Prostate gland (tissue), 2 donors: ENCODE data around the gene RNU6-1. TPM values are rescaled to one million over a fixed set of nuclear protein-coding genes. Genes with fewer than 3 reads are reported as not detected.

Experiments
- DNase-seq: peaks from one replicate; pipeline ENCODE4 v3.0.0-alpha.2; 2019; ENCODE audit warnings: low spot score
- H3K27ac ChIP-seq, 2 donors: fragments of 200-600 bp; sonication (generic); 2 replicates each; pipeline ENCODE4 v1.5.1; 2017 to 2019
- H3K27me3 ChIP-seq: fragments of 200-600 bp; sonication (generic); replicated peaks from 2 replicates; pipeline ENCODE4 v1.5.1; 2019; ENCODE audit not compliant: insufficient read depth
- H3K36me3 ChIP-seq, 2 donors: fragments of 200-600 bp; sonication (generic); 1 replicate in 1 of 2; 2 replicates in 1 of 2; pipeline versions ENCODE4 v1.5.1 to v1.8.1; 2017 to 2019
- H3K4me1 ChIP-seq: fragments of 200-600 bp; sonication (generic); replicated peaks from 2 replicates; pipeline ENCODE4 v1.5.1; 2019
- H3K4me3 ChIP-seq, 2 donors: fragments of 200-600 bp; sonication (generic); 2 replicates each; pipeline ENCODE4 v1.5.1; 2017 to 2019
- H3K9me3 ChIP-seq: fragments of 200-600 bp; sonication (generic); 2 replicates; pipeline ENCODE4 v1.5.1; 2017
- POLR2A ChIP-seq: fragments of 450-650 bp; IDR thresholded peaks from one replicate; pipeline ENCODE4 v1.6.1; 2016; ENCODE audit warnings: antibody characterized with exemption, mild to moderate bottlenecking
- POLR2AphosphoS5 ChIP-seq: sonication (generic); formaldehyde crosslinking; IDR thresholded peaks from one replicate; pipeline ENCODE4 v1.6.1; 2017; ENCODE audit warnings: antibody characterized with exemption
- WGBS: methylation state at CpG from one replicate; pipeline ENCODE4 v1.1.5; 2018; 5-methylcytosine and 5-hydroxymethylcytosine counted together
- intact Hi-C: fragments of 100-400 bp; cut with DNase I; formaldehyde crosslinking; loops from one replicate; pipeline ENCODE4 v1.14.2; 2022
- total RNA-seq, 2 donors: library from RNA; depleted of rRNA; stranded (reverse); fragments of >200 nt; gene quantifications; one replicate each; pipeline ENCODE4 v1.1.0, GENCODE V29; 2016
- TF ChIP-seq, protein P1 (sequence below), 4 experiments: fragments of 200-600 bp in 2 of 4; fragments of 450-650 bp in 2 of 4; sonication (generic) in 2 of 4; IDR thresholded peaks; 1 replicate in 3 of 4; 2 replicates in 1 of 4; pipeline ENCODE4 v1.5.1; 2016 to 2019; ENCODE audit warnings: antibody characterized with exemption in 4 of 4, mild to moderate bottlenecking in 2 of 4, moderate library complexity in 2 of 4

RNU6-1 gene
- total RNA-seq, 2 donors from 2014 or later = not detected

DNA sequence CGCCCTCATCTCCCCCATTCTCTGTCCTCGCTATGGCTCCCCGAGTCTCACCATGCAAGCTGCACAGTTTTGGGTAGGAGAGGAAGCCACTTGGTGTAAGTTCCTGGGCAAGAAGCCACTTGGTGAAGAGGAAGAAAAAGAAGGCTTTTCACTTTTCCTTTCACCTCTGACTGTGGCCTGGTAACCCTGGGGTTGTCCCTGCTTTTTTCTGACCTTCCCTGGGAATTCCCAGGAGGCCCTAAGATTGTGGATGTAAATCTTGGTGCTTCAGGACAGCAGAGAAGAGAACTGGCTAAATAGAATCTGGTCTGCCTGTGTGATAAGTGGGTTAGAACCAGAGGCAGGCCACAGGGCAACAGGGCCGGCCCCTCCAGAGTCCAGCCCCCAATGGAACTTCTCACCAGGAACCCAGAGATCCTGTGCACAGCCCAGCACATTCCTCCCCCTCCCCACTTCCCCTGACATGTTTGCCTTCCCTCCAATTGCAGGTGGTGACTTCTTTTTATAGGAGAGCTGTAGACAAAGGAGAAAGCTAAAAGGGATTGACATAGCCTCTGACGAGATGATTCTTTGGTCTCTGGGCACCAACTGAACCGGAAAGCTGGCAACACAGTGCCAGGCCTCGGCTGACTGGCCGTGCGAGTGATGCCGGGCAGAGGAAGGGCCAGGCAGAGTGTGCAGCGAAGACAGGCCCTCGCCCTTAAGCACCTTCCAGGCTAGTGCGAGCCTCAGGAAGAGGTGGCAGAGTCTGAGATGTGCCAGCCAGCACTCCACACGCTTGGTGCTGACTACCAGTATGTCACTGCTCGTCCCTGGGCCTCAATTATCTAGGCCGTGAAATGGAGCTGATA lies 34.0 kb downstream of the RNU6-1 start:
- peaks cover 0 to 4% of the 10 kb centered on the region in 2 donors for H3K36me3 ChIP-seq
- no peak for TF ChIP-seq POLR2A
- no peak for TF ChIP-seq POLR2AphosphoS5
- TF ChIP-seq, protein P1, sequence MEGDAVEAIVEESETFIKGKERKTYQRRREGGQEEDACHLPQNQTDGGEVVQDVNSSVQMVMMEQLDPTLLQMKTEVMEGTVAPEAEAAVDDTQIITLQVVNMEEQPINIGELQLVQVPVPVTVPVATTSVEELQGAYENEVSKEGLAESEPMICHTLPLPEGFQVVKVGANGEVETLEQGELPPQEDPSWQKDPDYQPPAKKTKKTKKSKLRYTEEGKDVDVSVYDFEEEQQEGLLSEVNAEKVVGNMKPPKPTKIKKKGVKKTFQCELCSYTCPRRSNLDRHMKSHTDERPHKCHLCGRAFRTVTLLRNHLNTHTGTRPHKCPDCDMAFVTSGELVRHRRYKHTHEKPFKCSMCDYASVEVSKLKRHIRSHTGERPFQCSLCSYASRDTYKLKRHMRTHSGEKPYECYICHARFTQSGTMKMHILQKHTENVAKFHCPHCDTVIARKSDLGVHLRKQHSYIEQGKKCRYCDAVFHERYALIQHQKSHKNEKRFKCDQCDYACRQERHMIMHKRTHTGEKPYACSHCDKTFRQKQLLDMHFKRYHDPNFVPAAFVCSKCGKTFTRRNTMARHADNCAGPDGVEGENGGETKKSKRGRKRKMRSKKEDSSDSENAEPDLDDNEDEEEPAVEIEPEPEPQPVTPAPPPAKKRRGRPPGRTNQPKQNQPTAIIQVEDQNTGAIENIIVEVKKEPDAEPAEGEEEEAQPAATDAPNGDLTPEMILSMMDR (IDR thresholded peaks at IDR 0.05) = no peak
- DNase-seq = no peak
- H3K4me3 ChIP-seq = no peak overlapping the region
- intact Hi-C loops = no loop called here
- no peaks in the 10 kb centered on the region for H3K4me1 ChIP-seq
- H3K9me3 ChIP-seq = no peaks in the 10 kb centered on the region
- 70% methylated on average over 16 of the region's 16 CpGs for WGBS
- H3K27ac ChIP-seq = no peak overlapping the region
- H3K27me3 ChIP-seq = no peaks in the 10 kb centered on the region

DNA sequence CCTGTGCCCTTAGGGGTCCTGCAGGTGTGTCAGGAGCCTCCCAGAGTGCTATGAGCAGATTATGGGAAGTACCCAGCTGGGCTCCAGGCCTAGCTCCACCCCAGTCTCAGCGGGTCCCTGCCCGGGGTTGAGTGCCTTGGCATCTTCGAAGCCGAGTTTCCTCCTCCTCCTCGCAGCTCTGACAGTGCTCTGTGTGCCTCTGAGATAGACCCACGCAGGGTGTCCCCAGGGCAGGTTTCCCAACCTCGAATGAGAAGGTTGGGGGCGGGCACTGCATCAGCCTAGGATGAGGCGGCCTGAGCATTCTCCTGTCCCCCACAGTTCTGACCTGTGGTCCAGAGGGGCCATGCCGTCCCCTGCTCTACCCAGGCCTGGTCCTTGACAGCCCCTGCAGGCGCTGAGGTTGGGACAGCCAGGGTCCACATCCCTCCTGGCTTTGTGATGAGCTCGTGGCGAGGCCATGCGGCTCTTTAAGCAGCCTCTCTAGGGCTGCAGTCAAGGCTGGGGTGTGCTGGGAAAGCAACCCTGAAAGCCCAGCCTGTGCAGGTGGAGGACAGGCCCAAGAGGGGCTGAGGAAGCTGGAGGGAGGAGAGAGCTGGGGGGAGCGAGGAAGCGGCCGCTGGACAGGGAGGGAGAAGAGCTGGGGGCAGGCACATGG lies 34.7 kb downstream of the RNU6-1 start:
- Histone ChIP-seq H3K27ac (no peak overlapping the region), H3K4me3 (no peak overlapping the region), H3K4me1 (no peaks in the 10 kb centered on the region), H3K27me3 (no peaks in the 10 kb centered on the region), H3K36me3 (peaks cover 0 to 4% of the 10 kb centered on the region in 2 donors), H3K9me3 (no peaks in the 10 kb centered on the region)
- TF ChIP-seq, protein P1 (IDR thresholded peaks at IDR 0.05) = no peak
- TF ChIP-seq POLR2AphosphoS5 (no peak), POLR2A (no peak)
- 84% methylated on average over 17 of the region's 17 CpGs for WGBS
- intact Hi-C loops = no loop called here
- DNase-seq = no peak

DNA sequence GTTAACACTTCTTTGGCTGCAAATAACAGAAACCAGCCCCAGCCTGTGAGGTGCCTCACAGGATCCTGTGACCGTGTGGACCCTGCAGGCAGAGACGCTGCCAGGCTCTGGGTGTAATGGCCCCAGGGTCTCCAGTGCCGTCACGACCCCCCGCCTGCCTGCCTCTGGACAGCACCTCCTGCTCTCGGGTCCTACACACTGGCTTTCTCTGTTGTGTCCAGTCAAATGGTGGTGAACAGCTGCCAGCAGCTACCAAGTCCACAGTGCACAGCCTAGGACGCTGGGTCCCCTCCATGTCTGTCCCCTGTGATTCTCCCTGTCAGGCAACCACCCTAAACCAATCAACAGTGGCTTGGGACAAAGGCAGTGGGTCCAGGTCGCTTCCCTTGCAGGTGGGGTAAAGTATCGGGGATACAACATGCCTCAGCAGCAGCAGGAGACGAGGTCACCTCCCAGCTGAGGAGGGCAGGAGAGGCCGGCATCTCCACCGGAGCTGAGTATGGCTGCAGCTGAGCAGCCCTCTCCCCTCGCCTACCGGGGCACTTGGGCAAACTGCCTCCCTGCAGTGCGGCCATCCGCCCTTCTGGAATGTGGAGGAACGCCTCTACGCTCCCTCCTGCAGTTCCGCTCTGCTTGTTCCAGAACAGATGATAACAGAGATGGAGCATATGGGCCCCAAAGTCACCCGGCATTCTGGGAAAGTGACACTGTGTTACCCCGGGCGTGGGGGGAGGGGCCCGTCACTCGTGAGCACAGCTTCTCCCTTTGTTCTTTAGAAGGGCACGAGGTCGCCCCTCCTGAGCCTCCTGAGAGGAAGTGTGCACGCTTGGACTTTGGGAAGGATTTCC lies 35.6 kb downstream of the RNU6-1 start:
- peaks cover 0 to 4% of the 10 kb centered on the region in 2 donors for H3K36me3 ChIP-seq
- WGBS = 80% methylated on average over 27 of the region's 27 CpGs
- intact Hi-C loops = no loop called here
- H3K4me1 ChIP-seq = no peaks in the 10 kb centered on the region
- DNase-seq = no peak
- no peak overlapping the region for H3K27ac ChIP-seq
- no peaks in the 10 kb centered on the region for H3K27me3 ChIP-seq
- TF ChIP-seq, protein P1 (IDR thresholded peaks at IDR 0.05) = no peak
- no peak for TF ChIP-seq POLR2AphosphoS5
- TF ChIP-seq POLR2A = no peak
- H3K4me3 ChIP-seq = no peak overlapping the region
- H3K9me3 ChIP-seq = no peaks in the 10 kb centered on the region

DNA sequence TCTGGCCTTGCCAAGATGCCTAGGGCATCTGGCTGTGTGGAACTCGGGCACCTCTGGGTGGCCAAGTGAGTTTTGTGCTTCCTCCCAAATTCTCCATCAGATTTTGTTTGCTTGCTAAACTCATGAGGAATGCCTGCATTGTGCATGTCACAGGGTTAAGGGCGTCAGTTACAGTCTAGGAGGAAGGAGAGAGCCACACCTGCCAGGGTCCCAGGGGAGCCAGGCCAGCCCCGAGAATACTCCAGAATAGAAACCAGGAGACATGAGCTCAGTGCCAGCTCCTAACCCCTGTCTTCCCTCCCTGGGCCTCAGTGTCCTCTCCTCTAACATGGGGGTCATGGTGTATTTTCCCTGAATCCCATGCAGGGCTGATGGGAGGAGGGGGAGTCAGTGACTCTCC lies 36.5 kb downstream of the RNU6-1 start:
- Histone ChIP-seq H3K27me3 (no peaks in the 10 kb centered on the region), H3K36me3 (peaks cover 0 to 4% of the 10 kb centered on the region in 2 donors), H3K9me3 (no peaks in the 10 kb centered on the region), H3K4me3 (no peak overlapping the region), H3K4me1 (no peaks in the 10 kb centered on the region), H3K27ac (no peak overlapping the region)
- DNase-seq = no peak
- TF ChIP-seq, protein P1 (IDR thresholded peaks at IDR 0.05) = no peak
- TF ChIP-seq POLR2AphosphoS5 (no peak), POLR2A (no peak)
- 63% methylated on average over 3 of the region's 3 CpGs for WGBS
- intact Hi-C loops = no loop called here
